Subcutaneous adipose tissue (tissue), 4 donors: ENCODE results near the gene LDB3. TPM values are rescaled to one million over a fixed set of nuclear protein-coding genes. Genes with fewer than 3 reads are reported as not detected.

Experiments used
- CTCF ChIP-seq: fragments of 450-650 bp; IDR thresholded peaks from one replicate; pipeline ENCODE4 v1.5.1; 2016; ENCODE audit warnings: low read depth, mild to moderate bottlenecking, control low read depth, antibody characterized with exemption, moderate library complexity
- total RNA-seq, 4 donors: library from RNA; depleted of rRNA; stranded (reverse); fragments of >200 nt; gene quantifications; one replicate each; pipeline ENCODE4 v1.1.0, GENCODE V29; 2016

Gene LDB3
- total RNA-seq, 4 donors from 2014 or later, result 0.51 to 12.1 (median 2.2) TPM

GRCh38 chr10:86636311-86636710 lies 32.0 kb upstream of the LDB3 start:
- no peak for TF ChIP-seq CTCF

- TF ChIP-seq CTCF, result no peak
These were observed 26.3 kb upstream of the LDB3 start for GRCh38 chr10:86642021-86642420.

- no peak for TF ChIP-seq CTCF
These were observed 25.8 kb upstream of the LDB3 start for GRCh38 chr10:86642499-86642898.

- TF ChIP-seq CTCF, result no peak
These were observed 24.0 kb upstream of the LDB3 start for GRCh38 chr10:86644152-86644793.

GRCh38 chr10:86644794-86645445 lies 23.4 kb upstream of the LDB3 start:
- no peak for TF ChIP-seq CTCF

- TF ChIP-seq CTCF, result no peak
These were observed 21.8 kb upstream of the LDB3 start for GRCh38 chr10:86646532-86646931.

- TF ChIP-seq CTCF, result no peak
These were observed 21.4 kb upstream of the LDB3 start for GRCh38 chr10:86646933-86647332.
